WTC11 (cell line): ENCODE measurements around the gene CAPN15. TPM values are rescaled to one million over a fixed set of nuclear protein-coding genes. Genes with fewer than 3 reads are reported as not detected.

Source experiments
- ATAC-seq: fragments of 200-7000 bp; cut with Tn5 transposase; 2 replicates; pipeline ENCODE4 v1.10.0; 2021; ENCODE audit warnings: mild to moderate bottlenecking, moderate library complexity
- CTCF ChIA-PET: fragments of 300-600 bp; sonication (Branson Sonifier 250); formaldehyde crosslinking; loops from one replicate; lab custom pipeline; 2021; ENCODE audit warnings: antibody characterized with exemption; lab: Charles Lee
- POLR2A ChIA-PET: fragments of 350-600 bp; sonication (Branson Sonifier 250); formaldehyde crosslinking; loops from one replicate; lab custom pipeline; 2021; ENCODE audit warnings: antibody characterized with exemption; lab: Charles Lee
- DNase-seq: peaks from one replicate; pipeline ENCODE4 v3.0.0; 2021; ENCODE audit warnings: low spot score
- H3K27ac Mint-ChIP-seq: 2 replicates; pipeline ENCODE4 v1.8.0; 2021; ENCODE audit warnings: mixed read lengths
- H3K27me3 Mint-ChIP-seq: 2 replicates; pipeline ENCODE4 v1.8.0; 2021; ENCODE audit warnings: low read depth, mild to moderate bottlenecking, moderate library complexity, mixed read lengths
- H3K36me3 Mint-ChIP-seq: 2 replicates; pipeline ENCODE4 v1.8.0; 2021; ENCODE audit warnings: mixed read lengths
- H3K4me1 Mint-ChIP-seq: 2 replicates; pipeline ENCODE4 v1.8.0; 2022; ENCODE audit warnings: mixed read lengths
- H3K4me3 Mint-ChIP-seq: 2 replicates; pipeline ENCODE4 v1.8.0; 2021; ENCODE audit warnings: mild to moderate bottlenecking, moderate library complexity, mixed read lengths
- H3K9me3 Mint-ChIP-seq: 2 replicates; pipeline ENCODE4 v1.8.0; 2021; ENCODE audit warnings: mixed read lengths
- E2F1 ChIP-seq: sonication (generic); formaldehyde crosslinking; IDR thresholded peaks from 2 replicates; pipeline ENCODE4 v1.8.0; 2022; ENCODE audit warnings: mild to moderate bottlenecking, missing genetic modification reagents
- KAT7 ChIP-seq: sonication (generic); formaldehyde crosslinking; IDR thresholded peaks from 2 replicates; pipeline ENCODE4 v1.8.1; 2023; ENCODE audit warnings: missing genetic modification reagents, mild to moderate bottlenecking, borderline replicate concordance
- NFE2L1 ChIP-seq: sonication (generic); formaldehyde crosslinking; IDR thresholded peaks from 2 replicates; pipeline ENCODE4 v1.8.1; 2023; ENCODE audit warnings: missing genetic modification reagents
- NR1H2 ChIP-seq: sonication (generic); formaldehyde crosslinking; IDR thresholded peaks from 2 replicates; pipeline ENCODE4 v1.9.0; 2021; ENCODE audit warnings: mild to moderate bottlenecking, moderate library complexity, missing genetic modification reagents
- NR3C1 ChIP-seq: sonication (generic); formaldehyde crosslinking; conservative IDR thresholded peaks from 2 replicates; pipeline ENCODE4 v1.8.1; 2023; ENCODE audit warnings: low read depth, mild to moderate bottlenecking, missing genetic modification reagents
- PRRX2 ChIP-seq: fragments of 250-450 bp; sonication (Bioruptor Pico); IDR thresholded peaks from 2 replicates; pipeline ENCODE4 v1.8.0; 2021; ENCODE audit warnings: mild to moderate bottlenecking
- SP1 ChIP-seq: sonication (generic); formaldehyde crosslinking; conservative IDR thresholded peaks from 2 replicates; pipeline ENCODE4 v1.8.1; 2022; ENCODE audit warnings: missing genetic modification reagents
- ZMAT4 ChIP-seq: fragments of 250-450 bp; sonication (Bioruptor Pico); IDR thresholded peaks from 2 replicates; pipeline ENCODE4 v1.9.0; 2021; ENCODE audit warnings: mild to moderate bottlenecking
- ZNF121 ChIP-seq: sonication (generic); formaldehyde crosslinking; IDR thresholded peaks from 2 replicates; pipeline ENCODE4 v1.8.0; 2023; ENCODE audit warnings: missing genetic modification reagents
- ZNF671 ChIP-seq: fragments of 250-450 bp; sonication (Bioruptor Pico); IDR thresholded peaks from 2 replicates; pipeline ENCODE4 v1.8.0; 2021; ENCODE audit warnings: mild to moderate bottlenecking
- total RNA-seq: library from RNA; stranded (reverse); gene quantifications from 3 replicates; pipeline ENCODE4 v1.2.3, GENCODE V29; 2021
- TF ChIP-seq, protein P1 (sequence below): sonication (generic); formaldehyde crosslinking; IDR thresholded peaks from 2 replicates; pipeline ENCODE4 v1.8.0; 2022; ENCODE audit warnings: mild to moderate bottlenecking, missing genetic modification reagents
- TF ChIP-seq, protein P2 (sequence below): sonication (generic); formaldehyde crosslinking; IDR thresholded peaks from 2 replicates; pipeline ENCODE4 v1.8.1; 2023; ENCODE audit warnings: mild to moderate bottlenecking, missing genetic modification reagents, moderate library complexity
- TF ChIP-seq, protein P3 (sequence below): sonication (generic); formaldehyde crosslinking; IDR thresholded peaks from 2 replicates; pipeline ENCODE4 v1.8.0; 2022; ENCODE audit warnings: mild to moderate bottlenecking, missing genetic modification reagents
- TF ChIP-seq, protein P4 (sequence below): sonication (generic); formaldehyde crosslinking; IDR thresholded peaks from 2 replicates; pipeline ENCODE4 v1.8.1; 2023; ENCODE audit warnings: mild to moderate bottlenecking, moderate library complexity, missing genetic modification reagents
- TF ChIP-seq, protein P5 (sequence below): sonication (generic); formaldehyde crosslinking; IDR thresholded peaks from 2 replicates; pipeline ENCODE4 v1.8.0; 2023; ENCODE audit warnings: mild to moderate bottlenecking, missing genetic modification reagents

Gene CAPN15
- total RNA-seq, 1 experiment from 2014 or later: 110 TPM

GRCh38 chr16:491220-491919 lies 36.1 kb upstream of the CAPN15 start:
- H3K27me3 Mint-ChIP-seq: no peaks in the 10 kb centered on the region
- peaks cover 12% of the 10 kb centered on the region for H3K4me1 Mint-ChIP-seq
- TF ChIP-seq, protein P1, sequence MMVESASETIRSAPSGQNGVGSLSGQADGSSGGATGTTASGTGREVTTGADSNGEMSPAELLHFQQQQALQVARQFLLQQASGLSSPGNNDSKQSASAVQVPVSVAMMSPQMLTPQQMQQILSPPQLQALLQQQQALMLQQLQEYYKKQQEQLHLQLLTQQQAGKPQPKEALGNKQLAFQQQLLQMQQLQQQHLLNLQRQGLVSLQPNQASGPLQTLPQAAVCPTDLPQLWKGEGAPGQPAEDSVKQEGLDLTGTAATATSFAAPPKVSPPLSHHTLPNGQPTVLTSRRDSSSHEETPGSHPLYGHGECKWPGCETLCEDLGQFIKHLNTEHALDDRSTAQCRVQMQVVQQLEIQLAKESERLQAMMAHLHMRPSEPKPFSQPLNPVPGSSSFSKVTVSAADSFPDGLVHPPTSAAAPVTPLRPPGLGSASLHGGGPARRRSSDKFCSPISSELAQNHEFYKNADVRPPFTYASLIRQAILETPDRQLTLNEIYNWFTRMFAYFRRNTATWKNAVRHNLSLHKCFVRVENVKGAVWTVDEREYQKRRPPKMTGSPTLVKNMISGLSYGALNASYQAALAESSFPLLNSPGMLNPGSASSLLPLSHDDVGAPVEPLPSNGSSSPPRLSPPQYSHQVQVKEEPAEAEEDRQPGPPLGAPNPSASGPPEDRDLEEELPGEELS (CRISPR knock-in tag): no peak
- TF ChIP-seq SP1 (0 out of 2 replicates have a peak, but pooled peaks have one; percentile 31), KAT7 (CRISPR knock-in tag) (no peak), PRRX2 (no peak), NR3C1 (CRISPR knock-in tag) (no peak)
- ATAC-seq: peak; percentile 43
- DNase-seq: no peak
- peaks cover 11% of the 10 kb centered on the region for H3K36me3 Mint-ChIP-seq
- H3K27ac Mint-ChIP-seq: peak overlapping the region; percentile 96
- H3K4me3 Mint-ChIP-seq: no peak overlapping the region
- no peaks in the 10 kb centered on the region for H3K9me3 Mint-ChIP-seq
- POLR2A ChIA-PET: interaction anchor here (0.6 kb wide), 1 partner anchor 91 kb away, joined by 3 read pairs; no protein-coding TSS in a partner anchor
- CTCF ChIA-PET: interaction anchor here (0.6 to 3.0 kb wide), 8 partner anchors 9 to 257 kb away, joined by 3 to 11 read pairs (median 4); partner anchors contain the start of genes DECR2 and RAB11FIP3

DNA sequence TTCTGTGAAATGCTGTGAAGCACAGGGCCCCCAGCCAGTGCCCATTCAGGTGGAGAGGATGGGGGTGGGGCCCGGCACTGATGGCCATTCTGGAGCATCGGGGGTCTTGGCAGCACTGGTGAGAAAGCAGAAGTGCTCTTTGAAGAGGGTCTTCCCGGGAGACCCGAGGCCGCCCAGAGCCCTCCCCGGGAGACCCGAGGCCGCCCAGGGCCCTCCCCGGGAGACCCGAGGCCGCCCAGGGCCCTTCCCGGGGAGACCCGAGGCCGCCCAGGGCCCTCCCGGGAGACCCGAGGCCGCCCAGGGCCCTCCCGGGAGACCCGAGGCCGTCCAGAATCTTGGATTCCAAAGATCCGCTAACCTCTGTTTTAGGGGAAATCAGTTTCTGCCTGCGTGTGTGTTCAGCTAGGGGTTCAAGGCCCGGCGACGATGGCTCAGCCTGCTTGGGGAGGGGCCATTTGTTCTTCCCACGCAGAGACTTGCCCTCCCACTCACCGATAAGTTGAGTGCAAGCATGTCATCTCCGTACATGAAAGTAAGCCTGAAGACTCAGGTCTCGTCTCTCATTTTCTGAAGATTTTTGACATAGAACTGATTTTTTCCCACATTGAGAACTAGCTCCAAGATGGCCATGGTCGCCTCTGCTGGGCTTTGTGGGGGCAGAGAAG lies 35.2 kb upstream of the CAPN15 start:
- peak overlapping the region; percentile 88 for H3K27ac Mint-ChIP-seq
- no peak for ATAC-seq
- no peak for DNase-seq
- H3K36me3 Mint-ChIP-seq: peaks cover 11% of the 10 kb centered on the region
- CTCF ChIA-PET: interaction anchor here (3.0 kb wide), 1 partner anchor 100 kb away, joined by 11 read pairs; no protein-coding TSS in a partner anchor
- peaks cover 12% of the 10 kb centered on the region for H3K4me1 Mint-ChIP-seq
- H3K27me3 Mint-ChIP-seq: no peaks in the 10 kb centered on the region
- POLR2A ChIA-PET: no interaction called here
- H3K9me3 Mint-ChIP-seq: no peaks in the 10 kb centered on the region
- H3K4me3 Mint-ChIP-seq: no peak overlapping the region
- TF ChIP-seq, protein P2, sequence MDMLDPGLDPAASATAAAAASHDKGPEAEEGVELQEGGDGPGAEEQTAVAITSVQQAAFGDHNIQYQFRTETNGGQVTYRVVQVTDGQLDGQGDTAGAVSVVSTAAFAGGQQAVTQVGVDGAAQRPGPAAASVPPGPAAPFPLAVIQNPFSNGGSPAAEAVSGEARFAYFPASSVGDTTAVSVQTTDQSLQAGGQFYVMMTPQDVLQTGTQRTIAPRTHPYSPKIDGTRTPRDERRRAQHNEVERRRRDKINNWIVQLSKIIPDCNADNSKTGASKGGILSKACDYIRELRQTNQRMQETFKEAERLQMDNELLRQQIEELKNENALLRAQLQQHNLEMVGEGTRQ (CRISPR knock-in tag): no peak
- TF ChIP-seq KAT7 (CRISPR knock-in tag): no peak
- TF ChIP-seq E2F1: no peak
- TF ChIP-seq NFE2L1: no peak
- TF ChIP-seq ZMAT4 (CRISPR knock-in tag): no peak
- TF ChIP-seq NR1H2: no peak
- TF ChIP-seq, protein P1 (CRISPR knock-in tag): no peak
- TF ChIP-seq, protein P3, sequence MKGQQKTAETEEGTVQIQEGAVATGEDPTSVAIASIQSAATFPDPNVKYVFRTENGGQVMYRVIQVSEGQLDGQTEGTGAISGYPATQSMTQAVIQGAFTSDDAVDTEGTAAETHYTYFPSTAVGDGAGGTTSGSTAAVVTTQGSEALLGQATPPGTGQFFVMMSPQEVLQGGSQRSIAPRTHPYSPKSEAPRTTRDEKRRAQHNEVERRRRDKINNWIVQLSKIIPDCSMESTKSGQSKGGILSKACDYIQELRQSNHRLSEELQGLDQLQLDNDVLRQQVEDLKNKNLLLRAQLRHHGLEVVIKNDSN (CRISPR knock-in tag): no peak
- no peak for TF ChIP-seq ZNF121 (CRISPR knock-in tag)
- TF ChIP-seq, protein P4, sequence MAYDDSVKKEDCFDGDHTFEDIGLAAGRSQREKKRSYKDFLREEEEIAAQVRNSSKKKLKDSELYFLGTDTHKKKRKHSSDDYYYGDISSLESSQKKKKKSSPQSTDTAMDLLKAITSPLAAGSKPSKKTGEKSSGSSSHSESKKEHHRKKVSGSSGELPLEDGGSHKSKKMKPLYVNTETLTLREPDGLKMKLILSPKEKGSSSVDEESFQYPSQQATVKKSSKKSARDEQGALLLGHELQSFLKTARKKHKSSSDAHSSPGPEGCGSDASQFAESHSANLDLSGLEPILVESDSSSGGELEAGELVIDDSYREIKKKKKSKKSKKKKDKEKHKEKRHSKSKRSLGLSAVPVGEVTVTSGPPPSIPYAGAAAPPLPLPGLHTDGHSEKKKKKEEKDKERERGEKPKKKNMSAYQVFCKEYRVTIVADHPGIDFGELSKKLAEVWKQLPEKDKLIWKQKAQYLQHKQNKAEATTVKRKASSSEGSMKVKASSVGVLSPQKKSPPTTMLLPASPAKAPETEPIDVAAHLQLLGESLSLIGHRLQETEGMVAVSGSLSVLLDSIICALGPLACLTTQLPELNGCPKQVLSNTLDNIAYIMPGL: no peak
- TF ChIP-seq, protein P5, sequence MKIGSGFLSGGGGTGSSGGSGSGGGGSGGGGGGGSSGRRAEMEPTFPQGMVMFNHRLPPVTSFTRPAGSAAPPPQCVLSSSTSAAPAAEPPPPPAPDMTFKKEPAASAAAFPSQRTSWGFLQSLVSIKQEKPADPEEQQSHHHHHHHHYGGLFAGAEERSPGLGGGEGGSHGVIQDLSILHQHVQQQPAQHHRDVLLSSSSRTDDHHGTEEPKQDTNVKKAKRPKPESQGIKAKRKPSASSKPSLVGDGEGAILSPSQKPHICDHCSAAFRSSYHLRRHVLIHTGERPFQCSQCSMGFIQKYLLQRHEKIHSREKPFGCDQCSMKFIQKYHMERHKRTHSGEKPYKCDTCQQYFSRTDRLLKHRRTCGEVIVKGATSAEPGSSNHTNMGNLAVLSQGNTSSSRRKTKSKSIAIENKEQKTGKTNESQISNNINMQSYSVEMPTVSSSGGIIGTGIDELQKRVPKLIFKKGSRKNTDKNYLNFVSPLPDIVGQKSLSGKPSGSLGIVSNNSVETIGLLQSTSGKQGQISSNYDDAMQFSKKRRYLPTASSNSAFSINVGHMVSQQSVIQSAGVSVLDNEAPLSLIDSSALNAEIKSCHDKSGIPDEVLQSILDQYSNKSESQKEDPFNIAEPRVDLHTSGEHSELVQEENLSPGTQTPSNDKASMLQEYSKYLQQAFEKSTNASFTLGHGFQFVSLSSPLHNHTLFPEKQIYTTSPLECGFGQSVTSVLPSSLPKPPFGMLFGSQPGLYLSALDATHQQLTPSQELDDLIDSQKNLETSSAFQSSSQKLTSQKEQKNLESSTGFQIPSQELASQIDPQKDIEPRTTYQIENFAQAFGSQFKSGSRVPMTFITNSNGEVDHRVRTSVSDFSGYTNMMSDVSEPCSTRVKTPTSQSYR (CRISPR knock-in tag): no peak
- TF ChIP-seq ZNF671 (CRISPR knock-in tag): no peak
